PC-3 (cell line): ENCODE measurements around the gene UBE2QL1. TPM values are rescaled to one million over a fixed set of nuclear protein-coding genes. Genes with fewer than 3 reads are reported as not detected.

Experiments
- ATAC-seq: fragments of 200-7000 bp; cut with Tn5 transposase; 2 replicates; pipeline ENCODE4 v1.9.1; 2020; ENCODE audit warnings: mild to moderate bottlenecking, moderate library complexity
- BruUV-seq: library from RNA; stranded (reverse); fragments of 400-500 nt; replicated peaks from 2 replicates; lab custom pipeline; 2021; lab: Mats Ljungman, UMichigan
- CTCF ChIA-PET: fragments of 300-600 bp; sonication (Branson Sonifier 250); formaldehyde crosslinking; loops from one replicate; lab custom pipeline; 2022; ENCODE audit warnings: antibody characterized with exemption; lab: Charles Lee
- POLR2A ChIA-PET: fragments of 300-600 bp; sonication (Branson Sonifier 250); formaldehyde crosslinking; loops from one replicate; lab custom pipeline; 2022; ENCODE audit warnings: antibody characterized with exemption; ENCODE audit not compliant: unreplicated experiment; lab: Charles Lee
- DNase-seq: peaks from one replicate; pipeline ENCODE4 v3.0.0-alpha.2; 2015
- H2AFZ ChIP-seq: fragments of 300-600 bp; sonication (generic); 2 replicates; pipeline ENCODE4 v1.6.0; 2016; ENCODE audit warnings: antibody characterized with exemption, low read length
- H3F3A ChIP-seq: fragments of 300-600 bp; sonication (generic); one replicate; pipeline ENCODE4 v1.6.0; 2017; ENCODE audit warnings: antibody characterized with exemption, low read length, control low read depth, mild to moderate bottlenecking; ENCODE audit not compliant: unreplicated experiment
- H3K27ac ChIP-seq: fragments of 300-600 bp; sonication (generic); 2 replicates; pipeline ENCODE4 v1.5.1; 2016; ENCODE audit warnings: mild to moderate bottlenecking, low read length
- H3K27me3 ChIP-seq: fragments of 300-600 bp; sonication (generic); 2 replicates; pipeline ENCODE4 v1.6.1; 2016; ENCODE audit warnings: low read length, mixed read lengths
- H3K36me3 ChIP-seq: fragments of 300-600 bp; sonication (generic); 2 replicates; pipeline ENCODE4 v1.6.1; 2016; ENCODE audit warnings: low read depth, mixed run types, low read length, mixed read lengths
- H3K4me1 ChIP-seq: fragments of 300-600 bp; sonication (generic); 2 replicates; pipeline ENCODE4 v1.5.1; 2016; ENCODE audit warnings: low read length; ENCODE audit not compliant: insufficient read depth
- H3K4me2 ChIP-seq: fragments of 300-600 bp; sonication (generic); 2 replicates; pipeline ENCODE4 v1.6.0; 2016; ENCODE audit warnings: low read length
- H3K4me3 ChIP-seq: fragments of 300-600 bp; sonication (generic); 2 replicates; pipeline ENCODE4 v1.5.1; 2016; ENCODE audit warnings: mild to moderate bottlenecking, low read length, mixed read lengths
- H3K79me2 ChIP-seq: fragments of 300-600 bp; sonication (generic); 2 replicates; pipeline ENCODE4 v1.6.1; 2017; ENCODE audit warnings: low read length, mixed read lengths
- H3K9ac ChIP-seq: fragments of 300-600 bp; sonication (generic); 2 replicates; pipeline ENCODE4 v1.6.0; 2016; ENCODE audit warnings: mild to moderate bottlenecking, low read length
- H3K9me2 ChIP-seq: fragments of 300-600 bp; sonication (generic); replicated peaks from 2 replicates; pipeline ENCODE4 v1.6.1; 2016; ENCODE audit warnings: mixed run types, low read length, mixed read lengths
- H3K9me3 ChIP-seq: fragments of 300-600 bp; sonication (generic); 2 replicates; pipeline ENCODE4 v1.6.1; 2016; ENCODE audit warnings: low read length, mixed read lengths
- H4K20me1 ChIP-seq: fragments of 300-600 bp; sonication (generic); 2 replicates; pipeline ENCODE4 v1.6.1; 2016; ENCODE audit warnings: low read length, mixed read lengths
- EZH2 ChIP-seq: fragments of 300-600 bp; sonication (generic); IDR thresholded peaks from one replicate; pipeline ENCODE4 v1.6.1; 2017; ENCODE audit warnings: antibody characterized with exemption, mild to moderate bottlenecking, low read length; ENCODE audit not compliant: unreplicated experiment
- EZH2phosphoT487 ChIP-seq: fragments of 300-600 bp; sonication (generic); IDR thresholded peaks from 2 replicates; pipeline ENCODE4 v1.6.1; 2018; ENCODE audit warnings: mild to moderate bottlenecking, antibody characterized with exemption, low read length, borderline replicate concordance
- intact Hi-C: fragments of 100-400 bp; cut with micrococcal nuclease; formaldehyde crosslinking; loops from 2 replicates; pipeline ENCODE4 v1.9.0; 2023
- total RNA-seq: library from RNA; depleted of rRNA; stranded (reverse); fragments of >200 nt; gene quantifications from 2 replicates; pipeline ENCODE4 v1.2.3, GENCODE V29; 2014
- TF ChIP-seq, protein P1 (sequence below): fragments of 300-600 bp; sonication (generic); conservative IDR thresholded peaks from 2 replicates; pipeline ENCODE4 v1.5.1; 2017; ENCODE audit warnings: antibody characterized with exemption, low read depth, mild to moderate bottlenecking, low read length

The UBE2QL1 gene
- total RNA-seq, 1 experiment from 2014 or later, result 8.8 TPM

DNA sequence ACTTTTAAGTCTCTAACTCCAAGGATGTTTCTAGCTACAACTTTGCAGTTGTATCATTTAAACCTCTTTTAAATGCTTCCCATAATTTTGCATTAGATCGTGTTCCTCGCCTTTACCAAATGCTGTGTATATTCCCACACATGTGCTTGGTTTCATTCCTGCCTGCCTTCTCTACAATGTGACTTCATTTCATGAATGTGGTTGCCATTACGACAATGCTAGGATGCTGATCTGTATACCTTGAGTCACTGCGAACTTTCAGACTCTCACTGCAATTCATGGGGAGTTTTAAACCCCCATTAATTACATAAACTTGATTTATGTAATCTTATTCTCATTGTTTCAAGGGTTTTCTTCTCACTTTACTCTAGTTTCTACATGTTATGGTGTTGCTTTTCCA lies 50.3 kb downstream of the UBE2QL1 start:
- no peak overlapping the region for H3K4me3 ChIP-seq
- no peak overlapping the region for H3K4me2 ChIP-seq
- no peaks in the 10 kb centered on the region for H3F3A ChIP-seq
- ChIA-PET POLR2A (no interaction called here), CTCF (no interaction called here)
- no peaks in the 10 kb centered on the region for H3K36me3 ChIP-seq
- H3K27ac ChIP-seq, result no peak overlapping the region
- no peaks in the 10 kb centered on the region for H3K27me3 ChIP-seq
- intact Hi-C loops, result no loop called here
- DNase-seq (no peak), ATAC-seq (no peak)
- H2AFZ ChIP-seq, result no peak overlapping the region
- H3K9me2 ChIP-seq, result no peaks in the 10 kb centered on the region
- no TSS peak for BruUV-seq
- H3K9me3 ChIP-seq, result no peaks in the 10 kb centered on the region
- H4K20me1 ChIP-seq, result no peaks in the 10 kb centered on the region
- H3K9ac ChIP-seq, result no peak overlapping the region
- peaks cover 20% of the 10 kb centered on the region for H3K4me1 ChIP-seq
- no peaks in the 10 kb centered on the region for H3K79me2 ChIP-seq
- TF ChIP-seq EZH2phosphoT487, result no peak
- no peak for TF ChIP-seq EZH2
- TF ChIP-seq, protein P1, sequence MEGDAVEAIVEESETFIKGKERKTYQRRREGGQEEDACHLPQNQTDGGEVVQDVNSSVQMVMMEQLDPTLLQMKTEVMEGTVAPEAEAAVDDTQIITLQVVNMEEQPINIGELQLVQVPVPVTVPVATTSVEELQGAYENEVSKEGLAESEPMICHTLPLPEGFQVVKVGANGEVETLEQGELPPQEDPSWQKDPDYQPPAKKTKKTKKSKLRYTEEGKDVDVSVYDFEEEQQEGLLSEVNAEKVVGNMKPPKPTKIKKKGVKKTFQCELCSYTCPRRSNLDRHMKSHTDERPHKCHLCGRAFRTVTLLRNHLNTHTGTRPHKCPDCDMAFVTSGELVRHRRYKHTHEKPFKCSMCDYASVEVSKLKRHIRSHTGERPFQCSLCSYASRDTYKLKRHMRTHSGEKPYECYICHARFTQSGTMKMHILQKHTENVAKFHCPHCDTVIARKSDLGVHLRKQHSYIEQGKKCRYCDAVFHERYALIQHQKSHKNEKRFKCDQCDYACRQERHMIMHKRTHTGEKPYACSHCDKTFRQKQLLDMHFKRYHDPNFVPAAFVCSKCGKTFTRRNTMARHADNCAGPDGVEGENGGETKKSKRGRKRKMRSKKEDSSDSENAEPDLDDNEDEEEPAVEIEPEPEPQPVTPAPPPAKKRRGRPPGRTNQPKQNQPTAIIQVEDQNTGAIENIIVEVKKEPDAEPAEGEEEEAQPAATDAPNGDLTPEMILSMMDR, result no peak

DNA sequence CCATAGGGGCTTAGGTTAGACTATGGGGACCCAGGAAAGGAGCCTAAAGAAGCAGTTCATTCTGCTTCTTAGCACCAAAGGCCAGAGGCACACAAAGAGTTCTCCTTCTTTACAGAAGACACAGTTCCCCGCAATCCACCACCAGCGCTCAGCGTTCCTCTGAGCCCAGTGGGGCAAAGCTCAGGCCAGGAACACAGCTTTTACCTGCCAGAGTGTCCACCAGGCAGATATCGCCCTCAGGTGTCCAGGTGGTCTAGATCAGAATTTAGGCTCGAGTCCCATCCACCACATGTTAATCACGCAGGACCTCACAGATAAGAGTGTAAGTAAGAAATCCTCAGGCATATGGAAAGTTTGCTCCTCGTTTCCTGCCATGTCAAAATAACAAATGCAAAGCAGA lies 53.0 kb downstream of the UBE2QL1 start:
- ATAC-seq, result no peak

DNA sequence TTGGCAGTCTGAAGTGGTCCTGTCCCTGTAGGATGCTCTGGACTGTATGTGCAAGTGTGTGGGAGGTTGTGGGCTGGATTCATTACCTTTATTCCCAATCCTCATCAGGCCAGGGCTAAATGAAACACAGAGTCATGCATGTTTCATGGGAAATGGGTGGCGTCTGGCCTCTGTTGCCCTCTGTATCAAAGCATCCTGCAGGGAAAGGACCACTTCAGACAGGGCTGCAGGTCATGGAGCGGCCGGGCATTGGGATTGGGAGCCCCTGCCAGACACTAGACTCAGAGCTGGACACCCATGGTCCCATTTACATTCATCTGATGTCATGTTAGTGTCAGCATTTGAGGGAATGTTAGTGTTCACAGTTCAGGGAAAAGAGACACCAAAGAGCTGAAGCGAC lies 53.8 kb downstream of the UBE2QL1 start:
- ChIA-PET CTCF (no interaction called here), POLR2A (no interaction called here)
- Histone ChIP-seq H3K9me3 (no peaks in the 10 kb centered on the region), H3K9ac (no peak overlapping the region), H3K27ac (no peak overlapping the region), H2AFZ (no peak overlapping the region), H3K79me2 (no peaks in the 10 kb centered on the region), H3K4me1 (peaks cover 19% of the 10 kb centered on the region), H3K4me2 (no peak overlapping the region), H3K27me3 (no peaks in the 10 kb centered on the region), H3K4me3 (no peak overlapping the region), H3K36me3 (no peaks in the 10 kb centered on the region), H3F3A (no peaks in the 10 kb centered on the region), H3K9me2 (0 out of 2 replicates have a peak, but pooled peaks cover 3% of the 10 kb centered on the region), H4K20me1 (no peaks in the 10 kb centered on the region)
- intact Hi-C loops, result no loop called here
- DNase-seq (no peak), ATAC-seq (no peak)
- TF ChIP-seq EZH2, result no peak
- TF ChIP-seq, protein P1, result no peak
- BruUV-seq, result no TSS peak

More for the DNA sequence above, 53.0 kb downstream of the UBE2QL1 start:
- no peak for DNase-seq
- H3K9me2 ChIP-seq, result 0 out of 2 replicates have a peak, but pooled peaks cover 3% of the 10 kb centered on the region
- TF ChIP-seq, protein P1, result no peak
- TF ChIP-seq EZH2 (no peak), EZH2phosphoT487 (no peak)
- peaks cover 23% of the 10 kb centered on the region for H3K4me1 ChIP-seq
- H3K27me3 ChIP-seq, result no peaks in the 10 kb centered on the region
- H3K79me2 ChIP-seq, result no peaks in the 10 kb centered on the region
- no peak overlapping the region for H3K4me3 ChIP-seq
- BruUV-seq, result no TSS peak
- no peaks in the 10 kb centered on the region for H3K9me3 ChIP-seq
- ChIA-PET POLR2A (no interaction called here), CTCF (no interaction called here)
- H3F3A ChIP-seq, result no peaks in the 10 kb centered on the region
- no peak overlapping the region for H3K4me2 ChIP-seq
- no peak overlapping the region for H3K27ac ChIP-seq
- H2AFZ ChIP-seq, result no peak overlapping the region
- intact Hi-C loops, result no loop called here
- H4K20me1 ChIP-seq, result no peaks in the 10 kb centered on the region
- no peaks in the 10 kb centered on the region for H3K36me3 ChIP-seq
- H3K9ac ChIP-seq, result no peak overlapping the region
